Spleen (tissue), 7 donors: ENCODE measurements around the gene GNG11.

Source experiments
- CTCF ChIP-seq, 11 experiments: fragments of 200-600 bp in 7 of 11; fragments of 450-650 bp in 4 of 11; sonication (generic) in 4 of 11; IDR thresholded peaks in 8 of 11; conservative IDR thresholded peaks in 3 of 11; 1 replicate in 7 of 11; 2 replicates in 4 of 11; pipeline versions ENCODE4 v1.4.0 to v1.8.0; 2016 to 2021; ENCODE audit warnings: antibody characterized with exemption in 11 of 11, inconsistent platforms in 4 of 11, mild to moderate bottlenecking in 1 of 11
- POLR2A ChIP-seq, 3 donors: fragments of 450-650 bp; IDR thresholded peaks; one replicate each; pipeline ENCODE4 v1.5.1; 2017; ENCODE audit warnings: antibody characterized with exemption in 3 of 3, mild to moderate bottlenecking in 1 of 3
- POLR2AphosphoS5 ChIP-seq, 3 donors: sonication (generic); formaldehyde crosslinking; IDR thresholded peaks; one replicate each; pipeline ENCODE4 v1.5.1; 2017; ENCODE audit warnings: antibody characterized with exemption in 3 of 3
- donor health status: DM: no; HTN: no; CAD: no; lungs with moderate emphysema.
- donor health status: DM: no; HTN: no; CAD: no.
- donor health status: DM: no; HTN: no; CAD: no.

DNA sequence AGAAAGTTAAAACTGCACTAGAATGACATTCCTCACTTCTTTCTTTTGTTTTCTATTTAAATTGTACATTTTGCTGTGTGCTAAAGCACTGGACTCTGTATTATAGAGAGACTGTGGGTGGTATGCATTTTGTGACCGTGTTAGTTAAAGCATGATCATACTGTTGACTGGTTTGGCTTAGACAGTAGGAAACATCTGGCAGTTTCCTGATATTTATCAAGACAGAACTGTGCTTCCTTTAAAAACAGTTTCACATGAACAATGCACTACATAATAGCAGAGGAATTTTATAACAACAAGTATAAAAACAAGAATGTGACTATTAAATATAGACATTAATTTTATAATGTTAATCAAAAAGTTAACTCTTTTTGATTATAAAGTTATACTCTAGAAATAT lies 23.1 kb downstream of the GNG11 start:
- TF ChIP-seq CTCF (IDR thresholded peaks at IDR 0.05 in 8 of 11, conservative IDR thresholded peaks at IDR 0.05 in 3 of 11) (no peak), POLR2A (IDR thresholded peaks at IDR 0.05) (no peak), POLR2AphosphoS5 (IDR thresholded peaks at IDR 0.05) (no peak)
